GM12801 (cell line): ENCODE data around the gene C12orf42.

ENCODE experiments used
- TF ChIP-seq, protein P1 (sequence below): IDR thresholded peaks from one replicate; pipeline ENCODE4 v1.5.1; 2011; ENCODE audit warnings: control low read depth; ENCODE audit not compliant: insufficient read length; ENCODE audit errors: extremely low read depth

The C12orf42 gene

DNA sequence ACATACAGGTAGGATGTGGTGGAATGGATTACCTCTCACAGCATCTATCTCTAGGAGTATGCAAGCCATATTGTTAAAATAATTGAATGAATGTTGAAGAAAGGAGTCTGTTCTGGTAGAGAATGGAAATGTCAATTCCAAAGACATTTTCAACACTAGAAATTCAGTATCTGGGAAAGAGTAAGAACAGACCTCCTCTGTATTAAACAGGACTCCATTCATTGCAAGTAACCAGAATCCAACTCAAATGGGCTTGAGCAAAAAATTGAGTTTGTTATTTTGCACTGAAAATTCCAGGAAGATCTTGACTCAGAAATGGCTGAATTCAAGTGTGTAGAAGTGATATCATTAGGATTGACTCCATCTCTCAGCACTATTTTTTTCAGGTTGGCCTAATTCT, 168.1 kb downstream of the C12orf42 start:
- TF ChIP-seq, protein P1, sequence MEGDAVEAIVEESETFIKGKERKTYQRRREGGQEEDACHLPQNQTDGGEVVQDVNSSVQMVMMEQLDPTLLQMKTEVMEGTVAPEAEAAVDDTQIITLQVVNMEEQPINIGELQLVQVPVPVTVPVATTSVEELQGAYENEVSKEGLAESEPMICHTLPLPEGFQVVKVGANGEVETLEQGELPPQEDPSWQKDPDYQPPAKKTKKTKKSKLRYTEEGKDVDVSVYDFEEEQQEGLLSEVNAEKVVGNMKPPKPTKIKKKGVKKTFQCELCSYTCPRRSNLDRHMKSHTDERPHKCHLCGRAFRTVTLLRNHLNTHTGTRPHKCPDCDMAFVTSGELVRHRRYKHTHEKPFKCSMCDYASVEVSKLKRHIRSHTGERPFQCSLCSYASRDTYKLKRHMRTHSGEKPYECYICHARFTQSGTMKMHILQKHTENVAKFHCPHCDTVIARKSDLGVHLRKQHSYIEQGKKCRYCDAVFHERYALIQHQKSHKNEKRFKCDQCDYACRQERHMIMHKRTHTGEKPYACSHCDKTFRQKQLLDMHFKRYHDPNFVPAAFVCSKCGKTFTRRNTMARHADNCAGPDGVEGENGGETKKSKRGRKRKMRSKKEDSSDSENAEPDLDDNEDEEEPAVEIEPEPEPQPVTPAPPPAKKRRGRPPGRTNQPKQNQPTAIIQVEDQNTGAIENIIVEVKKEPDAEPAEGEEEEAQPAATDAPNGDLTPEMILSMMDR, result no peak

DNA sequence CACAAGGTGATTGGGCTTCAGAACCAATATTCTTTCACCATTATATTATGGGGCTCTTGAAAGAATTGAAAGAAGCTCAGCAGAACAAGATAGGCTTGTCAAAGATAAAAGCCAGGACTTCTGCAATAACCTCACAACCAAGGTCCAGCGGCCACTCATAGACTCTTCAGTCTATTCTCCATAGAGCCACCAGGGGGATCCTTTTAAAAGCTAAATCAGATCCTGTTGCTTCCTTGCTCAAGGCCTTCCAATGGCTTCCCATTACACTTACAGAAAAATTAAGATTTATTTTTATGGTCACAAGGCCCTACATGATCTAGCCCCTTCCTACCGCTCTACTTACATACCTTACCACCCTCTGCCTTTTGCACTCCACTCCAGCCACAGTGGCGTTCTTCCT, 169.6 kb downstream of the C12orf42 start:
- TF ChIP-seq, protein P1, result no peak

DNA sequence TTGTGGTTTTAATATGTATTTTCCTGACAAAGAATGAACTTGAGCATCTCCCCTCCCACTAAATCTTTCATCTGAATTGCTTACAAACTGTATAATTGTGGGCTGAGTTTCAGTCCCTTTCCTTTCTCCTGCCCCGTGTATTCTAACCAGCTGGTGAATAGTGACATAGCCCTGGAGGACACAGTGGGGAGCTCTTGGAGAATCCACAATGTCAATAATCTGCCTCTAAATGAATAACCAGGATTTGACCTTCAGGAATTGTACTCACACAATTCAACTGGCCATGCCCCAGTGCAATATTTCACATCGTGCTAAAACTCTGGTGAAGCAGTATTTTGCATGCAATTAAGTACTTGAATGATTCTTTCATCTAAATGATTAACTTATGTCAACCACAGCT, 177.2 kb downstream of the C12orf42 start:
- TF ChIP-seq, protein P1, result no peak

DNA sequence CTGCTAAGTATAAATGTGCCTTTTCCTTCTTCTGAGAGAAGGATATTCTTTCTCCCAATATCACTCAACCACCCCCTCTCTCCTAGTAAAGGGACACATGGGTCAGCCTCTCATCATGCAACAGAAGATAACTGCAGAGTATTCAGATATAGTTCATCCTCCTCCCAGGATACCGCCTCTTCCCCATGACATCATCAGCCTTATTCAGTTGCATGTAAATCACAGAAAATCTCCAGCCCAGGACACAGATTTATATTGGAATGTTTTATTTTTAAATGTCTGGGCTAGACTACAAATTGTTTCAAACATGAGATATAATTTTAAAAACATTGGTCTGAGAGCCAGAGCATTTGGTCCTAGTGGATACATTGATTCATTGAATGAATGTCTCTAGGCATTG, 178.5 kb downstream of the C12orf42 start:
- TF ChIP-seq, protein P1, result no peak

DNA sequence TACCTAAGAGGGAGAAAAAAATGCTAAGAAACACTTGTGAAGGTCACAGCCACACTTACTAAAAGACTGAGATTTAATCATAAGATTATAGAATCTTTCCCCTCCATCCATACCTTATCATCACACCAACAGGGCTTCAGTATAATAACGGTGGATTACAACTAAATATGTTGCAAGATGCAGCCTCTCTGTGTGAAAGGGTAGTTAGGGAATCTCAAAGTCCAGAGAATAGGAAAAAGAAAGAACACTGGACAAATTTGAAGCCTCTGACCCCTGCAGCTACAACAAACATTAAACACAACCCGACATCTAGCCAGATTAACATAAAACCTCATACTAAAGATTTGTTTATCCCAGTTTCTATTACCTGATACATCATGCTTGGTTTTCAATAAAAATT, 181.0 kb downstream of the C12orf42 start:
- TF ChIP-seq, protein P1, result no peak

DNA sequence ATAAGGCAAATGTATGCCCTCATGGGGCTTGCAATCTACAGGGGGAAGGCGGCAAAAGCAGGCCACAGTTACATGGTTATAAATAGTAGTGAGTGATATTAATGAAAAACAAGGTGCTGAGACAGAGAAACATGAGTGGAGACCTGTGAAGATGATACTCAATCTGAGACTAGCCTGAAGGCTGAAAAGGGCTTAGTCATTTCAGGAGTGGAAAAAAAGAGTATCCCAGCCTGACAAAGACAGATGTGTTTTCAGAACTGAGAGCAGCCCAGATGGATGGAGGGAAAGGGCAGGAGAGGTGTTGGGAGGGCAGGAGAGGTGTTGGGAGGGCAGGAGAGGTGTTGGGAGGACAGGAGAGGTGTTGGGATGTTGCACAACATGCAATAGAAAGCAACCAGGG, 181.9 kb downstream of the C12orf42 start:
- TF ChIP-seq, protein P1, result no peak

DNA sequence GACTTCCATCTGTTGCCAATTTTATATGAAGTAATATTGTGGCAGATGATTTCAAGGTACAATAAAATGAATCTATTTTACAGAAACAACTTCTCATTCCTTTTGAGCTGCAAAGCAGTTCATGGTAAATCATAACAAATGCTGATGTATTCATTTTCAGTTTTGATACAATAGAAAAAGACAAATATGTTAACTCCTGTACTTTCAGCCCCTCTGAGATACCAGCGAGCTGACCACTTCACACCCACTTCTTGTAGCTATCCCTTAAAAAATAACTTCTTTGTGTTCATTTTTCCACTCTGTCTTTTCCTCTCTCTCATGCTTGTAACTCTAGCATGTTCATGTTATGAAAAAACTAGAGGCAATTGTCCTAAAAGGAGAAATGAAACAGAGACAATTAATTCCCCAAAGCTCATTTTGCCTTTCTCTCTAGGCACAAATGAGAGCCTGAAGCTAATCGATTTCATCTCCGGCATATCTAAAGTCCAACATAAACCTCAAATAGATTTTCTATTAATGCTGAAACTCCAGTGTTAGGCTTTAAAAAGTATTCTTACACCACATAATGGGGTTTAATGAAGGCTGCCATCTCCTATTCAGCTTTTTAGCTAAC, 182.9 kb downstream of the C12orf42 start:
- TF ChIP-seq, protein P1, result no peak
